Stimulated activated CD4-positive, alpha-beta T cell treated with anti-CD3 and anti-CD28 coated beads, TNF-alpha, amount 100 ng/mL, for 48 hours (primary cell): ENCODE results near the gene CRACR2B.

Source experiments
- DNase-seq, 3 donors: peaks; one replicate each; pipeline ENCODE4 v3.0.0-alpha.2; 2020; ENCODE audit warnings: low read depth in 3 of 3

CRACR2B gene

DNA sequence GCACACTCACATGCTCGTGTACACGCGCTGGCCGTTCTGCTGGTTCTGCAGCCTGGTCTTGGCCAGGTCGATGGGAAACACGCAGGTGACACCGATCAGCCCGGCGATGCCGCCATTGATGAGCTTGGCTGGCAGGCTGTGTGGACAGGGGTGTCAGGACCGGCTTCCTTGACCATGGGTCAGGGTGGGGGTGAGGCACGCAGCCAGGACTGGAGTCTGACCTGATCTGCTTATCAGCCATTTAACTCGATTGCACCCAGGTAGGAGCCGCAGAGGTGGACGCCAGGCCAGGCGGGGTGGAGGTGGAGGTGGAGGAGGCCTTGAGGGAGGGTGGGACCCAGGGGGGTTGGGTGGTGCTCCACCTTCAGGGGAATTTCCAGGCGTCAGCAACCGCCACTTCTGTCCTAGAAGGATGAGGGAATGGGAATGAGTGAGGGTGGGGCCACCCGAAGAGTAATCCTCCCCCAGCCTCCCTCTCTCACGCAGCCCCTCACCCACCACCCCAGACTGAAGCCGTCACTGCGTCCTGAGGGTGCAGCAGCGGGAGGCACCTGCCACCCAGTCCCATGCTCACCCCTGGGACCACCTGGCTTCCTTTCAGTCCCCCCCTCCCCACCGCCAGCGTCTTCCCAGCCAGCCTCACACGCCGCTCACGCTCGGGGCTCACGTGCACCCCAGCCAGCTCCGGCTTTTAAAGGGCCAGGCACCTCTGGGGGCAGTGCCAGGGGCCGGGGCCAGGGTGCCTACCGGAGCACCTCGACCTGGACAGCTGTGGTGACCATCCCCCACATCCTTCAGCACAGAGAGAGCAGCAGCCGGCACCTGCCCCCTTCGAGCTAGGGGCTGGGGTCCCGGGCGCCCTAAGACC lies 32.7 kb upstream of the CRACR2B start:
- no peak for DNase-seq

GRCh38 chr11:795634-796564 lies 31.8 kb upstream of the CRACR2B start:
- peak; percentile 77 to 84 (median 83) for DNase-seq

DNA sequence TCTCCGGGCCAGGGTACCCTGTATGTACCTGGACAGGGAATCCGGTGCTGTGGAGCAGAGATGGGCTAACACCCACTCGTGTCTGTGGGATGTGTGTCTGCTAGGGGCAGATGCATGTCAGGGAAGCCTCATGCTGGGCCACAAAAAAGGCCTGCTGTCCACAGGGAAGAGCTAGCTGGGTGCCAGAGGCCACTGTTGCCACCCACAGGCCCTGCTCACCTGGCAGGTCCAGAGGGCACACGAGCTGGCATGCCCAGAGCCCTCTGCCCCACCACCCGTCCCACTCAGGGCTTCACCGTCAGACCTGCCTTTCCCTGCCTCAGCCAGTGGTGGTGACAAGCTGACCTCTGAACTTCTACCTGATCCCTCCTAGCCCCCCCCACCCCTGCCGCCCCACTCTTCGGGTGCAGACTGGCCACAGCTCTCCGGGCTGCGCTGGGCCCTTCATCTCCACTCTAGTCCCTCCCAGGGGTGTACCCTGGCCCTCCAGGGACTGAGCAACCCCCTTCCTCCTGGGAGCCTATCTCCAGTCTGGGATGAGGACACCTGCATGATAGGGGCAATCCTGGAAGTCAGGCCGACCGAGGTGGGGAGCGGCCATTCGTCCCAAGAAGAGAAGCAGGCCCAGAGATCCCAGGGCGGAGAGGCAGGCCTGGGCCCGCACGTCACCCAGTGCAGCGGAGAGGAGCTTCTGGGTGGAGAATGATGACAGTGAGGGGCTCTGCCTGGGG lies 31.0 kb upstream of the CRACR2B start:
- no peak for DNase-seq

DNA sequence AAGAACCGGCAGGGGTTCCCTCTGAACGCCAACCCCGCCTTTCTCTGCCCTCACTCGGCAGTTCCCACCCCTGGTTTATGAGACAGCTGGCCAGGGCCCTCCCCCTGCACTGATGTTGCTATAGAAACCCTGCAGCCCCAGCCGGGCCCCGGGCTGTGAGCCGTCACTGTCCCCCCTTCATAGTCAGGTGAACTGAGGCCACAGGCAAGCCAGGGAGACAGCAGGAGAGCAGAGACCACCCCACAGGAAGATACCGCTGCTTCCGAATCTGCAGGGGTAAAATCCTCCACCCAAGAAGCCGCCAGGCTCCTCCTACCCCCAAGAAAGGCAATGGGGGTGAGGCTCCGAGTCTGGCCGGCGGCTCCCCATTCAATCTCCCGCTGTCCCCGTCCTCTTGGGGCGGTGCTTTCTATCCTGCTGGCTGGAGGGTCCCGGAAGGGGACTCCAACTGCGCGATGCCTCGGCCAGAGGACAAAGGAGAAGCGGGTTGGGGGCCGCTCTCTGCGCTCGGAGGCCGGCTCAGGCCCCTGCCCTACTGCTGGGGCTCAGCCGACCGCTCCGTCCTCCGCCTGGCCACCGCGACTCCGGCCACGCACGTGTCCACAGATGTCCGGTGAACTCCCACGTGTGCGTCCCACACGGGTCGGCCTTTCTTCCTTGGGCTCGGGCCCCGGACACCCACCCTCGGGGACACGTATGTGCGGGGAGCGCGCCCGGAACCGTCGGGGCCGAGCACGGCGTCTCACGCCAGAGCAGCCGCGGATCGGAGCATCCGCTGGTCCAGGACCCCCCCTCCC lies 30.2 kb upstream of the CRACR2B start:
- DNase-seq: peak in 2 of 3 donors; percentile 71 to 73

DNA sequence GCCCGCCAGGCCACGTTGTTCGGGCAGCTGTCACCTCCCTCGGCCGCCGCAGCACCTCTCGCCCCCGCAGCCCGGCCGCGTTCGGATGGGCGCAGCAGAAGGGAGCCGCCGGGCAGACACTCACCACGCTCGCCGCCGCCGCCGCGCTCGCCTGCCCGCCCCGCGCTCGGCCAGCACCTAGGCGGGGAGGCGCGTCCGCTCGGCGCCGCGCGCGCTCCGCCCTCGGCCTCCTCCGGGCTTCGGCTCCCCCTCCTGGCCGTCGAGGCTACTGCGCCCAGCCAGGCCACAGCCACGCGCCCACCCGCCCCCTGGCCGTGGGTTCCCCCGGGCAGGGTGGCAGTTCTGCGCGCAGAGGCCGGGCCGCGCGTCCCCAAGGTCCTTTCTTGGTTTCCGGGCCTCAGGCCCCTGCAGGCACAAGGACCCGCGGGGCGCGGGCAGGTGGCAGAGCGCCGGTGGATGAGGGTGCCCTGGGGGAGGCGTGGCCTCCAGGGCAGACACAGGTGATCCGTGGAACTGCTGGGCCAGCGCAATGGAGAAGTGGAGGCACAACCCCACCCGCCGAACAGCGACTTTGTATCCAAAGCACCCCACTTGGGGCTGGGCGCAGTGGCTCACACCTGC lies 29.5 kb upstream of the CRACR2B start, which contains the start of gene SLC25A22:
SLC25A22 (minus strand) TSS at position 189 of the 621 bp plus-strand sequence. CDS start 3,275 bp downstream, outside the sequence.
- peak; percentile 73 to 82 (median 76) for DNase-seq

DNA sequence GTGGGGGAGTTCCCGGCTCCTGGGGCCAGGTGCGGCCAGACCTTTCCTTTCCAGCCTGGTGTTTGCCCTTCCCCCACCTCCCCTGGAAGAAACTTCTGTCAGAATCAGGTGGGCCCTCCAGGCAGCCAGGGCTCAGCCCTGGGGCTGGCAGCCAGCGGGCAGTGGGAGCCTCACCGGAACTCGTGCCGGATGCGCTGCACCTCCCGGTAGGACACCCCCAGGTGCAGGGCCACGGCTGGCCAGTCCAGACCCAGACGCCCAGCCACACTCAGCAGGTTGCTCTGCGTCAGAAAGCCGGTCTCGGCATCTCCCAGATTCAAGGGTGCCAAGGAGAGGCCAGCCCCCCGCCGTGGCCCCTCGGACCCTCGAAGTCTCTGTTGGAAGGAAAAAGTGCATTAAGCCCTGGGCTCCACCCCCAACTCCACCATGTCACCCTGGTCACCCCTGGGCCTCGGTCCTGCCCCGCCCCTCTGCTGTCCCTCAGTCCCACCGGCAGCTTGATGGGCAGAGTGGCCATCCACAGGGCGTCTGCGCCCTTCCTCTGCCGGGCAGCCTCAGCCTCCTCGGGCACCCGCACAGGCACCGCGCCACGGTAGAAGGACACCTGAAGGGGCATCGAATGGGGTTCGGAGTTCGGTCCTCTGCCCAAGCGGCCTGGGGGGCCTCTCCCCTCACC lies 27.9 kb upstream of the CRACR2B start:
- DNase-seq: no peak

DNA sequence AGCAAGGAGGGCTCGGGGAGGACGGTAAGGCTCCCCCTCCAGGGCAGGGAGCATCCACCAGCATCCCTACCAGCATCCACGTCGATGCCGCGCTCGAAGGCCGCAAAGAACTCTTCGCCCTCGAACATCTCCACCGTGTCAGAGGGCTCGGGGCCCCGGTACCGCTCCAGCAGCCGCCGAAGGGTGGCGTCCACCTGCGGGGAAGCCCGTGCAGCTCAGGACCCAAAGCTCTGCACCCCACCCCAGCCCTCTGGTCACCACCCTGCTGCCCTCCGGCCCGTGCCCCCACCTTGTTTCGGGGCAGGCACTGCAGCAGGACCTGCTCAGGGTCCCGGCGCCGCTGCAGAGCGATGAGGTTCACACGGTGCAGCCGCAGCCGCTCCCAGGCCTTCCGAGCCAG lies 27.2 kb upstream of the CRACR2B start:
- DNase-seq: no peak

DNA sequence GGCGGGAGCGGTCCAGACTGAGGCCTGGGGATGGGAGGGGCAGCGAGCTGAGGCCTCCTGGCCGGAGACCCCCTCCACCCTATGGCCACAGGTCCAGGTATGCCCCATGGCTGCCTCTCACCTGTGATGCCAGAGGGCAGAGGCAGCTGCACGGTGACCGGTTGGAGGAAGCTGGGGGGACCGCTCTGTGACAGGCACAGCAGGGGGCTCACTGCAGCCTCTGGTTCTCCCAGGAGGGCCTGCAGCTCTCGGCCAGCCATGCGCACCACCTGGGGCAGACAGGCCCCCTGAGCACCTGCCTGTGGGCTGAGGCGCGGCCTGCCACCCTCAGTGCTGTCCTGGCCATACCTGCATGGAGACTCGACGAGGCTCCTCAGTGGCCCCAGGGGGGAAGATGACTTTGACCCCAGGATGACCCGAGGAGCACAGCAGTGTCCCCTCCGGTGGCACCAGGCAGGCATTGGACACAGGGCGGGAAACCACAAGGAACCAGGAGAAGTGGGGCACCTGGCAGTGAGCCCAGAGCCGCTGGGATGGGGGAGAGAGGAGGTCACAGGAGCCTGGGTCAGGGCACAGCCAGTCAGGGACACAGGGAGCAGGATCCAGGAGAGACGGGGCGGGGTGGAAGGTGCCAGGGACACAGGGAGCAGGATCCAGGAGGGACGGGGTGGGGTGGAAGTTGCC lies 26.5 kb upstream of the CRACR2B start:
- no peak for DNase-seq

- no peak for DNase-seq
These were observed 25.6 kb upstream of the CRACR2B start for GRCh38 chr11:802018-802617.

GRCh38 chr11:802693-803466 lies 24.8 kb upstream of the CRACR2B start:
- no peak for DNase-seq

DNA sequence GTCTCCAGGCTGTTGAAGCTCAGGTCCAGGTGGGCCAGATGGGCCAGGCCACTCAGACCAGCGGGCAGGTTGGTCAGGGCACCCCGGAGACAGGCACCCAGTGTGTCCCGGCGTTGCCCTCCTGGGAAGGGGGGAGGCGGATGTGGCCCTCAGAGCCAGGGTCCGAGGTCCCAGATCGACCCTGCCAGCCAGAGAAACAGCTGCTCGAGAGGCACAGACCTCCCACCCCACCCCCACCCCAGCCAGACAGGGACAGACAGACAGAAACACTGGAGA lies 24.3 kb upstream of the CRACR2B start:
- no peak for DNase-seq

- no peak for DNase-seq
These were observed 23.7 kb upstream of the CRACR2B start for GRCh38 chr11:803770-804598.

DNA sequence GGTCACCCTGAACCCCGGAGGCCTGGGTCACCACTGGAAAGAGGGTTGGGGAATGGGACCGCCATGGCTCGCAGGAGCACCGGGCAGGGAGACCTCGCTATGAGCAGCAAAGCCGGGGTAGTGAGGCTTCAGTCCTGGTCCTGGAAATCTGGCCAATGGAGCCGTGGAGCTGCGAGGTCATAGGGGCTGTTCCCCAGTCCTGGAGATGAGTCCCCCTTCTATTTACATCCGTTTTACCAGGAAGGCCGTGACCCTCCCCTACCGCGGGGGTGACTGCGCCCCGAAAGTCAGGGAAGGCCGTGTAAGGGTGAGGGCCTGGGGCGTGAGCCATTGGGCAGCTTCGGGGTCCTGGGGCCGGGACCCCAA lies 23.1 kb upstream of the CRACR2B start:
- no peak for DNase-seq

DNA sequence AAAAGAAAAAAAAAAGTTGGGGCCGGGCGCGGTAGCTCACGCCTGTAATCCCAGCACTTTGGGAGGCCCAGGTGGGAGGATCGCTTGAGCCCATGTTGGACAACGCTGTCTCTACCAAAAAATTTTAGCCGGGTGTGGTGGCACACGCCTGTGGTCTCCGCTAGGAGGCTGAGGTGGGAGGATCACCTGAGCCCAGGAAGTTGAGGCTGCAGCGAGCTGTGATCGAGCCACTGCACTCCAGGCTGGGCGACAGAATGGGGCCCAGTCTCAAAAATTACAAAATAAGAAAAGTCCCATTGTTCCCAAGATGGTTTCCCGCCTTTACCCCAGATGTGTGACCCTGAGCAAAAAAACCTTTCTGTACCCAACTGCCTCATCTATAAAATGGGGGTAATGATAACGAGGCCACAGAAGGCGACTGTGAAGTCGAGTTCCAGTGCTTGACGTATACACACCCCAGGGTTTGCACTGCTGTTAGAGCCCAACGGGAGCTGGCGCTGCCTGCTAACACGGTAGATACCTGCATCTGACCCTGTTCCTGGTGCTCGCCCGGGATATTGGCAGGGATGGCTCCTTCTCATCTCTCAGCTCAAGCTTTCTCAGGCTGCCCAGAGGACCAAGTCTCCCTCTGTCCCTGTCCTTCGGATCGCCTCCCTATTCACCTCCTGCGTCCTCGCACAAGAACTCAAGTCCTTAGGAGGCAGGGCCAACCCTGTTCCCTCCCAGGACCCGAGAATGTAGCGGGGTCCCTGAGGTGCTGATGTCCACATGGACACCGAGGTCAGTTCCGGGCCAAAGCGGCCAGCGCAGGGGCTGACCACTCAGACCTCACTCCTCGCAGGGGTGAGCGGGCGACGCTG lies 19.1 kb upstream of the CRACR2B start:
- no peak for DNase-seq

GRCh38 chr11:809287-810039 lies 18.3 kb upstream of the CRACR2B start, which contains the start of gene RPLP2:
RPLP2 (plus strand) TSS chr11:809967; CDS start chr11:810235, 268 bp downstream.
- peak; percentile 96 to 97 (median 97) for DNase-seq
